ENCODE results near the gene ADCY5. TPM values are rescaled to one million over a fixed set of nuclear protein-coding genes. Genes with fewer than 3 reads are reported as not detected.

The ADCY5 gene
- polyA plus RNA-seq, 1 experiment: 0.21 TPM

DNA sequence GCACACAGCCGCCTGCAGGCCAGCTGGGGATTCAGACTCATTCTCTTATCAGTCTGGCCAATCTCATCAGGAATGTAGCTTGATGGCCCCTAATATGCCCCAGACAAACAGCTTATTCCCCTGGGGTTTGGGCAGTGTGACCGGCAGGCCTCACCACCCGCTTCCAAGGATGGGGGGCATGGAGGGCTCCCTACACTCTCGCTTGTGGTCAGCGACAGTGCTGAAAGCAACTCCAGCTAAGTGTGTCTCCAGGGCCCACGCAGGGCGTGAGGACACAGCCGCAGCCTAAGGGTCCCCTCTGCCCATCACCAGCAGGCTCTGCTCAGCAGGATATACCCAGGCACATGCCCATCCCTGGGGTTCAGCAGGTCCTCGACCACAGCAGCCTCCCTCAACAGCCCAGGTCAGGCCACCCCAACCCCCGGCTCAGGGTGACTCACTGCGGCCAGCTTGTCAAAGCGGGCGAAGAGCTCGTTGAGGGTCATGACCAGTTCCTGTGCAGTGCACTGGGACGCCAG lies 116.7 kb downstream of the ADCY5 start:
- H3K4me3 ChIP-seq (ENCODE audit: low read depth, low read length): no peak overlapping the region
- DNase-seq (ENCODE audit: low read depth): no peak
- TF ChIP-seq, protein P1, sequence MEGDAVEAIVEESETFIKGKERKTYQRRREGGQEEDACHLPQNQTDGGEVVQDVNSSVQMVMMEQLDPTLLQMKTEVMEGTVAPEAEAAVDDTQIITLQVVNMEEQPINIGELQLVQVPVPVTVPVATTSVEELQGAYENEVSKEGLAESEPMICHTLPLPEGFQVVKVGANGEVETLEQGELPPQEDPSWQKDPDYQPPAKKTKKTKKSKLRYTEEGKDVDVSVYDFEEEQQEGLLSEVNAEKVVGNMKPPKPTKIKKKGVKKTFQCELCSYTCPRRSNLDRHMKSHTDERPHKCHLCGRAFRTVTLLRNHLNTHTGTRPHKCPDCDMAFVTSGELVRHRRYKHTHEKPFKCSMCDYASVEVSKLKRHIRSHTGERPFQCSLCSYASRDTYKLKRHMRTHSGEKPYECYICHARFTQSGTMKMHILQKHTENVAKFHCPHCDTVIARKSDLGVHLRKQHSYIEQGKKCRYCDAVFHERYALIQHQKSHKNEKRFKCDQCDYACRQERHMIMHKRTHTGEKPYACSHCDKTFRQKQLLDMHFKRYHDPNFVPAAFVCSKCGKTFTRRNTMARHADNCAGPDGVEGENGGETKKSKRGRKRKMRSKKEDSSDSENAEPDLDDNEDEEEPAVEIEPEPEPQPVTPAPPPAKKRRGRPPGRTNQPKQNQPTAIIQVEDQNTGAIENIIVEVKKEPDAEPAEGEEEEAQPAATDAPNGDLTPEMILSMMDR (IDR thresholded peaks at IDR 0.05; ENCODE audit: insufficient read depth, low read depth, low read length): no peak
- H3K36me3 ChIP-seq (ENCODE audit: control insufficient read depth, insufficient read depth, low read length): no peaks in the 10 kb centered on the region
- ChIA-PET CTCF (interaction anchor here (0.8 to 13.9 kb wide), 6 partner anchors 9 to 229 kb away, joined by 4 to 200 read pairs (median 10); no protein-coding TSS in a partner anchor), POLR2A (interaction anchor here (0.5 kb wide), 1 partner anchor 31 kb away, joined by 6 read pairs; no protein-coding TSS in a partner anchor)
- peaks cover 3% of the 10 kb centered on the region for H3K27me3 ChIP-seq (ENCODE audit: control insufficient read depth, insufficient read depth, low read length)

DNA sequence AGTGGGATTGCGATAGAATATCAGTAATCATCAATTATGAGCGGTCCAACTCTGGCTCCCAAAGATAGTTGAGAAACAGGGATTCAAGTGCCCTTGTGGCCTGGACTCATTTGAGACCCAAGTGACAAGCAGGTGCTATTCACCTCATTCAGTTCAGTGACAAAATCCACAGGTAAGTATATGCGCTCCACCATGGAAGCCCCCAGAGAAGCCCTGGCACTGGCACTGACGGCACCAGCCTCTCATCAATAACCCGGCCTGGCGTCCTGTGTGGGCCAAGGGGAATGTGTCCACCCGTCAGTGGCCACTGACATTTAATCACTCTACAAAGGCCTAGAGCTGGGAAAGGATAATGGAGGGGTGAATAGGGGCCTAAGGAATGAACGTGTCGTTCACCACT lies 117.2 kb downstream of the ADCY5 start:
- H3K4me3 ChIP-seq (ENCODE audit: low read depth, low read length): no peak overlapping the region
- no peak for DNase-seq (ENCODE audit: low read depth)
- H3K36me3 ChIP-seq (ENCODE audit: control insufficient read depth, insufficient read depth, low read length): no peaks in the 10 kb centered on the region
- ChIA-PET CTCF (interaction anchor here (0.6 to 13.9 kb wide), 7 partner anchors 9 to 230 kb away, joined by 3 to 200 read pairs (median 5); no protein-coding TSS in a partner anchor), POLR2A (interaction anchor here (0.6 kb wide), 1 partner anchor 163 kb away, joined by 4 read pairs; no protein-coding TSS in a partner anchor)
- TF ChIP-seq, protein P1 (IDR thresholded peaks at IDR 0.05; ENCODE audit: insufficient read depth, low read depth, low read length): no peak
- H3K27me3 ChIP-seq (ENCODE audit: control insufficient read depth, insufficient read depth, low read length): peaks cover 3% of the 10 kb centered on the region

DNA sequence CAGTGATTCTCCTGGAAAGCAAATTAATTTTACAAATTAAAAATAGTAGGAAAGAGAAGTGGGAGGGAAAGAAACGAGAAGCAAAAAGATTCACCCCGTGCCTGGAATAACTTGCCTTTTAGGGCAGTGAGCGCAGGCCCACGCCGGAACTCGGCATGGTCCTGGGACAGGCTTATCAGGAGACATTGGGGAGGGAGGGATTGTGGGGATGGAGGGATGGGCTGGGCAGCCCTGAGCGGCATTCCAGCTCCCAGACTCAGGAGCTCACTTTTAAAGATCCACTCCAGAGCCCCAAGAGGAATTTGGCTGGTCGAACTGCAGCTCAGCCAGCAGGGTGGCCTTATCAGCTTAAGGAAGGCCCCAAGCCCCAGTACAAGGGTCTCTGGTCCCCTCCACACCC lies 117.9 kb downstream of the ADCY5 start:
- no peak for DNase-seq (ENCODE audit: low read depth)
- ChIA-PET POLR2A (no interaction called here), CTCF (interaction anchor here (1.0 to 13.9 kb wide), 5 partner anchors 8 to 230 kb away, joined by 3 to 200 read pairs (median 15); no protein-coding TSS in a partner anchor)
- Histone ChIP-seq H3K4me3 (ENCODE audit: low read depth, low read length) (no peak overlapping the region), H3K36me3 (ENCODE audit: control insufficient read depth, insufficient read depth, low read length) (no peaks in the 10 kb centered on the region), H3K27me3 (ENCODE audit: control insufficient read depth, insufficient read depth, low read length) (peaks cover 6% of the 10 kb centered on the region)
- TF ChIP-seq, protein P1 (IDR thresholded peaks at IDR 0.05; ENCODE audit: insufficient read depth, low read depth, low read length): no peak

DNA sequence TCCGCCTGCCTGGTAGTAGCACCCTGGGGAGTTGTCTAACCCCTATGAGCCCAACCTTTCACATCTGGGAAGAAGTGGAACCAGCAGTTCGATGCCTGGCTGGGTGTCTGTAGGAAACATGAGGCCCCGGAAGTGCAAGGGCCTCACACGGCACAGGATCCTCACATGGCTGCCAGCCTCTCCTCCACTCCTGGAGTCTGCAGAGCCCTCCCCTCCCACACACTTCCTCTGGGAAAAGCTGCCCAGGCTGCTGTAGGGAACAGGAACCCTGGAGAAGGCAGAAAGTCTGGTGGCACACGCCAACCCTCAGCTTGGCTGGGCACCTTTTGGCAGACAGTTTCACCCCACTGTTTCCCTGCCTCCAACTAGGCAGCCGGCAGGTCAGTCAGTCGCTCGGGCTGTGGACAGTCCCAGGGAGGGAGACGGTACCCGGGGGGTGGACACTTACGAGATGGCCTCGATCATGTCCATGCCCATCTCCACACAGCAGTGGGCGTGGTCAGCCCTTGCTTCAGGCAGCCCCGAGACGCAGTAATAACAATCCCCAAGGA lies 118.4 kb downstream of the ADCY5 start:
- Histone ChIP-seq H3K27me3 (ENCODE audit: control insufficient read depth, insufficient read depth, low read length) (peaks cover 7% of the 10 kb centered on the region), H3K4me3 (ENCODE audit: low read depth, low read length) (no peak overlapping the region), H3K36me3 (ENCODE audit: control insufficient read depth, insufficient read depth, low read length) (no peaks in the 10 kb centered on the region)
- ChIA-PET CTCF (interaction anchor here (1.0 to 13.9 kb wide), 9 partner anchors 7 to 237 kb away, joined by 3 to 200 read pairs (median 5); no protein-coding TSS in a partner anchor), POLR2A (no interaction called here)
- DNase-seq (ENCODE audit: low read depth): no peak
- TF ChIP-seq, protein P1 (IDR thresholded peaks at IDR 0.05; ENCODE audit: insufficient read depth, low read depth, low read length): no peak

DNA sequence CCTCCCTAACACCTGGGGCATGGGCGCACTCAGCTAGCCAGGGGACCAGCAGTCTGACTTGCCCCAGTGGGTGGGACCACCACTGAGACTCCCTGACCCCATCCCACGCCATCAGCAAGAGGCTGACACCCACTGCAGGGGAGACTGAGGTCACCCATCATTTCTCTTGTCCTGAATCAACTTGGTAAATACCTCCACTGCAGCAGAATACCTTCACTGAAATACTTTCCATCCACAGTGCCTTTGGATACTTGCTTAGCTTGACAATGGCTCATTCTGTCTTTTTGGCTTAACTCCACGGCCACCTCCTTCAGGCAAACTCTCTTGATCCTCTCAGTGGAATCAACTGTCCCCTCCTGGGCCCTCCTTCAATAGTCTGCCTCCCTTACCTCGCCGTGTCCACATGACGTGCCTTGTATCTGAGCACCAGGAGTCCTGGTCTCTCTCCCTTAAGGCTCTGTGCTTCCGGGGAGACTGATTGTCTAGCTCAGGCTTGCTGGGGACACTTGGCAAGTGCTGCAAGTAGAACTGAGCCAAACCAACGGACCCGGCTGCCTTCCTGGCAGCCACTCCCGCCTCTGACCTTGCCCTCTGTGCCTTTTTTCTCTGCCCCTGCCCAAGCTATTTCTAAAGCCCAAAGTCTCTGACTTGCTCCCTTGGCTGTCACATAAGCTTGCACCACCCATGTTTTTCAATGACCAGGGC lies 119.1 kb downstream of the ADCY5 start:
- Histone ChIP-seq H3K27me3 (ENCODE audit: control insufficient read depth, insufficient read depth, low read length) (peaks cover 7% of the 10 kb centered on the region), H3K4me3 (ENCODE audit: low read depth, low read length) (no peak overlapping the region), H3K36me3 (ENCODE audit: control insufficient read depth, insufficient read depth, low read length) (no peaks in the 10 kb centered on the region)
- TF ChIP-seq, protein P1 (IDR thresholded peaks at IDR 0.05; ENCODE audit: insufficient read depth, low read depth, low read length): no peak
- ChIA-PET POLR2A (no interaction called here), CTCF (interaction anchor here (0.6 to 13.9 kb wide), 22 partner anchors 8 to 257 kb away, joined by 3 to 200 read pairs (median 4); no protein-coding TSS in a partner anchor)
- no peak for DNase-seq (ENCODE audit: low read depth)
